Measurements from ENCODE around the gene SPEN. TPM values are rescaled to one million over a fixed set of nuclear protein-coding genes. Genes with fewer than 3 reads are reported as not detected.

Gene SPEN, protein sequence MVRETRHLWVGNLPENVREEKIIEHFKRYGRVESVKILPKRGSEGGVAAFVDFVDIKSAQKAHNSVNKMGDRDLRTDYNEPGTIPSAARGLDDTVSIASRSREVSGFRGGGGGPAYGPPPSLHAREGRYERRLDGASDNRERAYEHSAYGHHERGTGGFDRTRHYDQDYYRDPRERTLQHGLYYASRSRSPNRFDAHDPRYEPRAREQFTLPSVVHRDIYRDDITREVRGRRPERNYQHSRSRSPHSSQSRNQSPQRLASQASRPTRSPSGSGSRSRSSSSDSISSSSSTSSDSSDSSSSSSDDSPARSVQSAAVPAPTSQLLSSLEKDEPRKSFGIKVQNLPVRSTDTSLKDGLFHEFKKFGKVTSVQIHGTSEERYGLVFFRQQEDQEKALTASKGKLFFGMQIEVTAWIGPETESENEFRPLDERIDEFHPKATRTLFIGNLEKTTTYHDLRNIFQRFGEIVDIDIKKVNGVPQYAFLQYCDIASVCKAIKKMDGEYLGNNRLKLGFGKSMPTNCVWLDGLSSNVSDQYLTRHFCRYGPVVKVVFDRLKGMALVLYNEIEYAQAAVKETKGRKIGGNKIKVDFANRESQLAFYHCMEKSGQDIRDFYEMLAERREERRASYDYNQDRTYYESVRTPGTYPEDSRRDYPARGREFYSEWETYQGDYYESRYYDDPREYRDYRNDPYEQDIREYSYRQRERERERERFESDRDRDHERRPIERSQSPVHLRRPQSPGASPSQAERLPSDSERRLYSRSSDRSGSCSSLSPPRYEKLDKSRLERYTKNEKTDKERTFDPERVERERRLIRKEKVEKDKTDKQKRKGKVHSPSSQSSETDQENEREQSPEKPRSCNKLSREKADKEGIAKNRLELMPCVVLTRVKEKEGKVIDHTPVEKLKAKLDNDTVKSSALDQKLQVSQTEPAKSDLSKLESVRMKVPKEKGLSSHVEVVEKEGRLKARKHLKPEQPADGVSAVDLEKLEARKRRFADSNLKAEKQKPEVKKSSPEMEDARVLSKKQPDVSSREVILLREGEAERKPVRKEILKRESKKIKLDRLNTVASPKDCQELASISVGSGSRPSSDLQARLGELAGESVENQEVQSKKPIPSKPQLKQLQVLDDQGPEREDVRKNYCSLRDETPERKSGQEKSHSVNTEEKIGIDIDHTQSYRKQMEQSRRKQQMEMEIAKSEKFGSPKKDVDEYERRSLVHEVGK (N-terminal part only)
- 21.6 and 23.7 TPM in 2 replicates for total RNA-seq (2014; rRNA removed; shearing (Covaris generic))

DNA sequence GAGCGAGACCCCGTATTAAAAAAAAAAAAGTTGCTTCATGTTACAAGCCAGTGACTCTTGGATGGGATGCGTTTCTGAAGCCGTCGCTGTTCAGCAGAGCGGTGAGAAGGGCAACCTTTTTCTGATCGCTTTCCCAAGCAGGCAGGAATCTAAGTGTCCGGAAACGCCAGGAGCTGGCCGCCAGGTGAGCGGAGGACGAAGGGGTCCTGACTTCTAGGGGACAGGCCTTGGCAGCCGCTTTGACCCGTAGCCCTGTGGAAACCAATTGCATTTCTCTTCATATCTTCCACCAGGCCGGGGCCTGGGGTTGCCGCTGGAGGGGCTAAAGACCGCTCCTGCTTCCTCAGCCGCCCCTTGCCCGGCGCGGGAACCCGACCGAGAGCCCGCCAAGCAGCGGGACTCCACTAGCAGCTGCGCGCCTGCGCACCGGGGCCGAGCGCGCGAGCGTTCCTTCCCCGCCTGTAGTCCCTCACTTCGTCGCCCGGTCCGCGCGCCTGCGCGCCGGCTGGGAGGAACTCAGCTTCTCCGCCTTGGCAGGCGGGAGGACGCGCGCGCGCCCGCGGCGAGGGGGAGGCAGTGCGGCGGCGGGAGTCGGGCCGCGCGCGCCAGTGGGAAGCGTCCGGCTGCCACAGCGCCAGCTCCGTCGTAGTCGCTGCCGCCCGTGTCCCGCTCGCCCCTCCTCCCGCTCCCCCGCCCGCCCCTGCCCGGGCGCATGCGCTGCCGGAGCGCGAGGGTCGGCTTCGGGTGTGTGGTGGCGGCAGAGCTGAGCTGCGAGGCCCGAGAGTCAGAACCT lies at the start of gene SPEN:
Gene SPEN (plus strand): TSS at position 608 of the 793 bp plus-strand sequence. CDS start 361 bp downstream, outside the sequence.

GRCh38 chr1:15807549-15807948 lies 40.0 kb upstream of the SPEN start, which contains the start of gene UQCRHL:
UQCRHL (minus strand) TSS chr1:15807649; CDS start chr1:15807649, 0 bp downstream.

DNA sequence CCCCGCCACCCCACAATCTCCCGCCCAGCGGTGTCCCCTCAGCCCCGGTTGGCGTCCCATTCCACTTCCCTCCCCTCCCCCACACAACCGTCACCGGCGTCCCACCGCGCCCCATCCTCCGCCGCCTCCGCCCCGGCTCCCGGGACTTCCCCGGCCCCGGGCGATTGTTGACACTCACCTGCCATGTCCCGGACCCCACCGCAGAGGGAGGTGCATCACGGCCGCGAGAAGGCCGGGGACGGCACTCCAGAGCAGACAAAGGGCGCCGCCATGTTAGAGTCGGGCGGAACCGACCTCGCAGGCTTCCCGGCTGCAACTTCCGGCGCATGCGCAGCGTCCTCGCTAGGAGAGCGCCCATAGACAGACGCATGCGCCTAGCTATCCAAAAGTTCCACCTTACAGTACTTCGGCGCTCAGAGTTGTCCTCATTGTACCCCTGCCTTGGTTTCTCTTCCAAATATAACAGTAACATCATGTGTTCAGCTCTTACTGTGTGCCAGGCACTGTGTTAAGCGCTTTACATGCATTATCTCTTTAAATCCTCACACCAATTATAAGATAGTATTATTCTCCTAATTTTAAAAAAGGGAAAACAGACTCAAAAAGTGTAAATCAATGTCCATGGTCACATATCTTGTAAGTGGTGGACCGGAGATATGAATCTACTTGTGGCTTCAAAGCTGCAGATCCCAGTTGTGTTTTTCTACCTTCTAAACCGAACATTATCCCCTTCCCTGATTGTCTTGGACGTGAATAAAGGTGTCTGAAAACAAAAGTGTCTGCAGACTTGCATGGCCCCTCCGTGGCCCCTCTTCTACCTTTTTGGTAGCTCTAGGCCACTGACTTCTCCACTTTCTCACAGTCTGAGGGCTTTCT lies 128.5 kb downstream of the SPEN start, which contains the start of gene ZBTB17:
Gene ZBTB17 (minus strand): TSS at position 297 of the 876 bp plus-strand sequence. CDS start 27,606 bp downstream, outside the sequence.

Small RNA genes lying within 50 kb of the gene (small RNA-seq; reads per million reads assigned to genes)
- gene AL034555.1 (not detected), gene AL355994.1 (not detected), gene AL355994.5 (not detected)

Other genes with a start within 250 kb of the SPEN start
- 10.7 and 12.4 TPM in 2 replicates for gene DDI2, start 230.2 kb upstream of the SPEN start, total RNA-seq (2014; rRNA removed; shearing (Covaris generic))
- 28.5 and 33.6 TPM in 2 replicates for gene PLEKHM2, start 163.4 kb upstream of the SPEN start, total RNA-seq (2014; rRNA removed; shearing (Covaris generic))
- gene SLC25A34, start 111.4 kb upstream of the SPEN start, total RNA-seq (2014; rRNA removed; shearing (Covaris generic)), result 0.37 and 0.94 TPM in 2 replicates
- not detected in 2 replicates for gene TMEM82, start 105.2 kb upstream of the SPEN start, total RNA-seq (2014; rRNA removed; shearing (Covaris generic))
- 3.1 and 4.5 TPM in 2 replicates for gene FBLIM1, start 88.9 kb upstream of the SPEN start, total RNA-seq (2014; rRNA removed; shearing (Covaris generic))
- 14.8 and 21.4 TPM in 2 replicates for gene UQCRHL, start 40.1 kb upstream of the SPEN start, total RNA-seq (2014; rRNA removed; shearing (Covaris generic))
- gene ZBTB17, start 128.4 kb downstream of the SPEN start, total RNA-seq (2014; rRNA removed; shearing (Covaris generic)), result 42.3 and 42.9 TPM in 2 replicates
- gene SRARP, start 156.5 kb downstream of the SPEN start, total RNA-seq (2014; rRNA removed; shearing (Covaris generic)), result not detected in 2 replicates
- not detected in 2 replicates for gene HSPB7, start 170.3 kb downstream of the SPEN start, total RNA-seq (2014; rRNA removed; shearing (Covaris generic))
- gene CLCNKA, start 174.3 kb downstream of the SPEN start, total RNA-seq (2014; rRNA removed; shearing (Covaris generic)), result not detected in 2 replicates
- not detected in 2 replicates for gene CLCNKB, start 196.1 kb downstream of the SPEN start, total RNA-seq (2014; rRNA removed; shearing (Covaris generic))
- 0.79 and 1.5 TPM in 2 replicates for gene FAM131C, start 225.9 kb downstream of the SPEN start, total RNA-seq (2014; rRNA removed; shearing (Covaris generic))

Data from A375 (cell line).